ENCODE measurements around the gene PCCB. TPM values are rescaled to one million over a fixed set of nuclear protein-coding genes. Genes with fewer than 3 reads are reported as not detected.

PCCB gene
- total RNA-seq, 2 donors from 2014 or later: 54.9 to 65.1 TPM

- Histone ChIP-seq H3K9me3 (ENCODE audit: control insufficient read depth, low read length) (peaks cover 39% of the 10 kb centered on the region), H3K9ac (ENCODE audit: extremely low read depth, low read length, poor library complexity, severe bottlenecking) (no peak overlapping the region), H3K27ac (ENCODE audit: low read depth, low read length) (no peak overlapping the region), H3K4me1 (ENCODE audit: control insufficient read depth, insufficient read depth, low read length) (peaks cover 10% of the 10 kb centered on the region), H3K4me3 (ENCODE audit: low read length) (no peak overlapping the region), H3K27me3 (ENCODE audit: control insufficient read depth, insufficient read depth, low read length, poor library complexity, severe bottlenecking) (no peaks in the 10 kb centered on the region), H3K36me3 (ENCODE audit: control insufficient read depth, insufficient read depth, low read length) (peaks cover 48% of the 10 kb centered on the region)
- Mint-ChIP-seq H3K27me3 (ENCODE audit: insufficient read depth) (no peaks in the 10 kb centered on the region), H3K9me3 (peaks cover 26% of the 10 kb centered on the region), H3K27ac (no peak overlapping the region), H3K36me3 (ENCODE audit: low read depth) (peaks cover 66% of the 10 kb centered on the region), H3K4me1 (peaks cover 16% of the 10 kb centered on the region), H3K4me3 (no peak overlapping the region)
- no peak for TF ChIP-seq CTCF (conservative IDR thresholded peaks at IDR 0.05)
- no peak for DNase-seq
- 87 to 88% methylated on average over 2 to 6 of the region's 6 CpGs for WGBS, 2 experiments (ENCODE audit: insufficient coverage in 1 of 2, insufficient read length in 1 of 2)
These were observed 33.5 kb downstream of the PCCB start for GRCh38 chr3:136283627-136284026.

GRCh38 chr3:136291302-136291701 is 41.2 kb downstream of the PCCB start:
- 94 to 97% methylated on average over 2 to 5 of the region's 5 CpGs for WGBS, 2 experiments (ENCODE audit: insufficient coverage in 1 of 2, insufficient read length in 1 of 2)
- TF ChIP-seq CTCF (conservative IDR thresholded peaks at IDR 0.05): no peak
- no peaks in the 10 kb centered on the region for H3K4me1 ChIP-seq (ENCODE audit: control insufficient read depth, insufficient read depth, low read length)
- H3K27me3 ChIP-seq (ENCODE audit: control insufficient read depth, insufficient read depth, low read length, poor library complexity, severe bottlenecking): no peaks in the 10 kb centered on the region
- Mint-ChIP-seq H3K4me1 (peaks cover 4% of the 10 kb centered on the region), H3K27me3 (ENCODE audit: insufficient read depth) (no peaks in the 10 kb centered on the region), H3K9me3 (no peaks in the 10 kb centered on the region), H3K4me3 (no peak overlapping the region), H3K27ac (no peak overlapping the region), H3K36me3 (ENCODE audit: low read depth) (peaks cover 51% of the 10 kb centered on the region)
- DNase-seq: no peak
- no peak overlapping the region for H3K4me3 ChIP-seq (ENCODE audit: low read length)
- H3K36me3 ChIP-seq (ENCODE audit: control insufficient read depth, insufficient read depth, low read length): peaks cover 44% of the 10 kb centered on the region
- H3K27ac ChIP-seq (ENCODE audit: low read depth, low read length): no peak overlapping the region
- H3K9me3 ChIP-seq (ENCODE audit: control insufficient read depth, low read length): peaks cover 5% of the 10 kb centered on the region
- H3K9ac ChIP-seq (ENCODE audit: extremely low read depth, low read length, poor library complexity, severe bottlenecking): no peak overlapping the region

GRCh38 chr3:136292500-136292899 is 42.4 kb downstream of the PCCB start:
- Mint-ChIP-seq H3K4me1 (peaks cover 4% of the 10 kb centered on the region), H3K27ac (no peak overlapping the region), H3K4me3 (no peak overlapping the region), H3K36me3 (ENCODE audit: low read depth) (peaks cover 48% of the 10 kb centered on the region), H3K27me3 (ENCODE audit: insufficient read depth) (no peaks in the 10 kb centered on the region), H3K9me3 (no peaks in the 10 kb centered on the region)
- TF ChIP-seq CTCF (conservative IDR thresholded peaks at IDR 0.05): no peak
- Histone ChIP-seq H3K27ac (ENCODE audit: low read depth, low read length) (no peak overlapping the region), H3K4me3 (ENCODE audit: low read length) (no peak overlapping the region), H3K9ac (ENCODE audit: extremely low read depth, low read length, poor library complexity, severe bottlenecking) (no peak overlapping the region), H3K4me1 (ENCODE audit: control insufficient read depth, insufficient read depth, low read length) (no peaks in the 10 kb centered on the region), H3K9me3 (ENCODE audit: control insufficient read depth, low read length) (peaks cover 5% of the 10 kb centered on the region), H3K36me3 (ENCODE audit: control insufficient read depth, insufficient read depth, low read length) (peaks cover 47% of the 10 kb centered on the region), H3K27me3 (ENCODE audit: control insufficient read depth, insufficient read depth, low read length, poor library complexity, severe bottlenecking) (no peaks in the 10 kb centered on the region)
- no CpG with 5 or more reads among the region's 1 CpG for WGBS, 2 experiments (ENCODE audit: insufficient coverage in 1 of 2, insufficient read length in 1 of 2)
- DNase-seq: no peak

All from endodermal cell (in vitro differentiated cells).